Breast epithelium (tissue), 3 donors: ENCODE data around the gene USPL1.

Experiments used
- CTCF ChIP-seq, 3 donors: fragments of 450-650 bp; IDR thresholded peaks; one replicate each; pipeline ENCODE4 v1.5.1; 2016 to 2017; ENCODE audit warnings: antibody characterized with exemption in 3 of 3, mild to moderate bottlenecking in 3 of 3, moderate library complexity in 3 of 3
- POLR2A ChIP-seq: fragments of 450-650 bp; IDR thresholded peaks from one replicate; pipeline ENCODE4 v1.6.1; 2016; ENCODE audit warnings: antibody characterized with exemption, mild to moderate bottlenecking, moderate library complexity

GRCh38 chr13:30652746-30653386 is 35.1 kb downstream of the USPL1 start:
- TF ChIP-seq CTCF (IDR thresholded peaks at IDR 0.05), result no peak
- no peak for TF ChIP-seq POLR2A
